Measurements from ENCODE around the gene LDLRAD3. TPM values are rescaled to one million over a fixed set of nuclear protein-coding genes. Genes with fewer than 3 reads are reported as not detected.

LDLRAD3 gene
- polyA plus RNA-seq, 1 donor = 20.4 TPM

- DNase-seq (ENCODE audit: low read depth) = no peak
Observed at GRCh38 chr11:36211761-36212430, 268.0 kb downstream of the LDLRAD3 start.

GRCh38 chr11:36212564-36213392 is 268.9 kb downstream of the LDLRAD3 start:
- DNase-seq (ENCODE audit: low read depth) = no peak

- DNase-seq (ENCODE audit: low read depth) = no peak
Observed at GRCh38 chr11:36213393-36213840, 269.6 kb downstream of the LDLRAD3 start.

- no peak for DNase-seq (ENCODE audit: low read depth)
Observed at GRCh38 chr11:36214480-36214879, 270.6 kb downstream of the LDLRAD3 start.

- no peak for DNase-seq (ENCODE audit: low read depth)
Observed at GRCh38 chr11:36214976-36215692, 271.3 kb downstream of the LDLRAD3 start.

GRCh38 chr11:36215693-36216060 is 271.8 kb downstream of the LDLRAD3 start:
- DNase-seq (ENCODE audit: low read depth) = no peak

- no peak for DNase-seq (ENCODE audit: low read depth)
Observed at GRCh38 chr11:36216061-36216615, 272.3 kb downstream of the LDLRAD3 start.

GRCh38 chr11:36218283-36218921 is 274.5 kb downstream of the LDLRAD3 start:
- DNase-seq (ENCODE audit: low read depth) = no peak

GRCh38 chr11:36219996-36220395 is 276.1 kb downstream of the LDLRAD3 start:
- DNase-seq (ENCODE audit: low read depth) = no peak

GRCh38 chr11:36222831-36223635 is 279.2 kb downstream of the LDLRAD3 start:
- DNase-seq (ENCODE audit: low read depth) = no peak

GRCh38 chr11:36224209-36224882 is 280.5 kb downstream of the LDLRAD3 start:
- no peak for DNase-seq (ENCODE audit: low read depth)

- no peak for DNase-seq (ENCODE audit: low read depth)
Observed at GRCh38 chr11:36227044-36227443, 283.2 kb downstream of the LDLRAD3 start.

GRCh38 chr11:36228689-36229088 is 284.8 kb downstream of the LDLRAD3 start:
- no peak for DNase-seq (ENCODE audit: low read depth)

GRCh38 chr11:36229091-36229705 is 285.3 kb downstream of the LDLRAD3 start:
- DNase-seq (ENCODE audit: low read depth) = no peak

GRCh38 chr11:36230779-36231699 is 287.2 kb downstream of the LDLRAD3 start:
- DNase-seq (ENCODE audit: low read depth) = no peak

- no peak for DNase-seq (ENCODE audit: low read depth)
Observed at GRCh38 chr11:36233204-36233603, 289.3 kb downstream of the LDLRAD3 start.

GRCh38 chr11:36234825-36235224 is 291.0 kb downstream of the LDLRAD3 start:
- no peak for DNase-seq (ENCODE audit: low read depth)

- no peak for DNase-seq (ENCODE audit: low read depth)
Observed at GRCh38 chr11:36235750-36236149, 291.9 kb downstream of the LDLRAD3 start.

- DNase-seq (ENCODE audit: low read depth) = no peak
Observed at GRCh38 chr11:36237391-36237790, 293.5 kb downstream of the LDLRAD3 start.

All from forelimb muscle (tissue), 1 donor.